Sciatic nerve (tissue), 2 donors: ENCODE results near the gene ATRNL1. TPM values are rescaled to one million over a fixed set of nuclear protein-coding genes. Genes with fewer than 3 reads are reported as not detected.
"Not testable (repeated sequence)": the region's sequence is repeated elsewhere in the genome, so short reads cannot be mapped to it uniquely, and the experiment has no call there.

Experiments
- ATAC-seq: fragments of 200-7000 bp; cut with Tn5 transposase; one replicate; pipeline ENCODE4 v1.9.1; 2020; ENCODE audit warnings: mild to moderate bottlenecking, moderate library complexity
- DNase-seq: peaks from one replicate; pipeline ENCODE4 v3.0.0-alpha.2; 2020; ENCODE audit warnings: low spot score
- intact Hi-C: fragments of 100-400 bp; cut with DNase I; formaldehyde crosslinking; loops from one replicate; pipeline ENCODE4 v1.14.2; 2022
- total RNA-seq: library from RNA; stranded (reverse); fragmentation: NEBNext Ultra II Directional; extraction: Animal tissue kit (Norgen Biotek cat#: 25700); gene quantifications from one replicate; pipeline ENCODE4 v1.2.1, GENCODE V29; 2021
- donor health status: DM: no; HTN: no; CAD: no.
- donor health status: DM: no; HTN: no; CAD: no.

The ATRNL1 gene
- total RNA-seq, 1 donor from 2014 or later: 5.6 TPM

GRCh38 chr10:115514895-115515294 lies 421.7 kb downstream of the ATRNL1 start:
- DNase-seq (no peak), ATAC-seq (no peak)
- intact Hi-C loops: no loop called here

- DNase-seq (no peak), ATAC-seq (no peak)
- intact Hi-C loops: no loop called here
Observed at GRCh38 chr10:115525141-115525540, 432.0 kb downstream of the ATRNL1 start.

GRCh38 chr10:115527682-115528081 lies 434.5 kb downstream of the ATRNL1 start:
- ATAC-seq, DNase-seq, intact Hi-C loops: not testable (repeated sequence)

- ATAC-seq, DNase-seq, intact Hi-C loops: not testable (repeated sequence)
Observed at GRCh38 chr10:115536401-115536800, 443.2 kb downstream of the ATRNL1 start.

- no peak for DNase-seq
- intact Hi-C loops: no loop called here
- ATAC-seq: no peak
Observed at GRCh38 chr10:115539142-115539762, 446.1 kb downstream of the ATRNL1 start.

- no peak for DNase-seq
- no peak for ATAC-seq
- intact Hi-C loops: no loop called here
Observed at GRCh38 chr10:115555887-115556402, 462.8 kb downstream of the ATRNL1 start.

GRCh38 chr10:115558252-115558651 lies 465.1 kb downstream of the ATRNL1 start:
- intact Hi-C loops: no loop called here
- ATAC-seq (no peak), DNase-seq (no peak)

- intact Hi-C loops: no loop called here
- ATAC-seq (no peak), DNase-seq (no peak)
Observed at GRCh38 chr10:115566867-115567266, 473.7 kb downstream of the ATRNL1 start.

GRCh38 chr10:115572740-115573455 lies 479.7 kb downstream of the ATRNL1 start:
- intact Hi-C loops: no loop called here
- ATAC-seq (no peak), DNase-seq (no peak)

GRCh38 chr10:115580239-115580638 lies 487.1 kb downstream of the ATRNL1 start:
- ATAC-seq: no peak
- DNase-seq: no peak
- intact Hi-C loops: no loop called here

GRCh38 chr10:115593060-115593459 lies 499.9 kb downstream of the ATRNL1 start:
- ATAC-seq (no peak), DNase-seq (no peak)
- intact Hi-C loops: no loop called here

GRCh38 chr10:115604627-115605026 lies 511.5 kb downstream of the ATRNL1 start:
- DNase-seq (no peak), ATAC-seq (no peak)
- intact Hi-C loops: no loop called here

GRCh38 chr10:115606086-115606485 lies 512.9 kb downstream of the ATRNL1 start:
- ATAC-seq (no peak), DNase-seq (no peak)
- intact Hi-C loops: no loop called here

GRCh38 chr10:115606741-115607140 lies 513.6 kb downstream of the ATRNL1 start:
- no peak for DNase-seq
- intact Hi-C loops: no loop called here
- no peak for ATAC-seq

GRCh38 chr10:115624448-115624847 lies 531.3 kb downstream of the ATRNL1 start:
- DNase-seq (no peak), ATAC-seq (no peak)
- intact Hi-C loops: no loop called here

- intact Hi-C loops: no loop called here
- no peak for DNase-seq
- ATAC-seq: no peak
Observed at GRCh38 chr10:115628616-115629015, 535.5 kb downstream of the ATRNL1 start.

- DNase-seq (no peak), ATAC-seq (no peak)
- intact Hi-C loops: no loop called here
Observed at GRCh38 chr10:115638246-115638645, 545.1 kb downstream of the ATRNL1 start.

- no peak for ATAC-seq
- no peak for DNase-seq
- intact Hi-C loops: no loop called here
Observed at GRCh38 chr10:115649217-115649616, 556.1 kb downstream of the ATRNL1 start.

GRCh38 chr10:115653473-115653872 lies 560.3 kb downstream of the ATRNL1 start:
- intact Hi-C loops: no loop called here
- no peak for DNase-seq
- ATAC-seq: no peak

GRCh38 chr10:115654961-115655360 lies 561.8 kb downstream of the ATRNL1 start:
- ATAC-seq: no peak
- intact Hi-C loops: no loop called here
- no peak for DNase-seq
